Ishikawa (cell line): ENCODE measurements around the gene KLHDC9.

ENCODE experiments used
- CEBPB ChIP-seq: IDR thresholded peaks from 2 replicates; pipeline ENCODE4 v1.6.1; 2012
- CREB1 ChIP-seq: IDR thresholded peaks from 2 replicates; pipeline ENCODE4 v1.6.1; 2012; ENCODE audit warnings: low read depth
- EGR1 ChIP-seq: IDR thresholded peaks from 2 replicates; pipeline ENCODE4 v1.6.1; 2012
- EP300 ChIP-seq: IDR thresholded peaks from 2 replicates; pipeline ENCODE4 v1.6.1; 2012; ENCODE audit warnings: borderline replicate concordance
- FOXM1 ChIP-seq: IDR thresholded peaks from 2 replicates; pipeline ENCODE4 v1.6.1; 2012; ENCODE audit warnings: low read depth, borderline replicate concordance
- NFIC ChIP-seq: IDR thresholded peaks from 2 replicates; pipeline ENCODE4 v1.6.1; 2012
- RAD21 ChIP-seq: IDR thresholded peaks from 2 replicates; pipeline ENCODE4 v1.6.1; 2012; ENCODE audit warnings: low read depth
- TAF1 ChIP-seq: IDR thresholded peaks from 2 replicates; pipeline ENCODE4 v1.6.1; 2012; ENCODE audit warnings: low read depth, mild to moderate bottlenecking
- TCF12 ChIP-seq: IDR thresholded peaks from 2 replicates; pipeline ENCODE4 v1.6.1; 2012; ENCODE audit warnings: low read depth
- TEAD4 ChIP-seq: IDR thresholded peaks from 2 replicates; pipeline ENCODE4 v1.6.1; 2012
- YY1 ChIP-seq: IDR thresholded peaks from 2 replicates; pipeline ENCODE4 v1.6.1; 2012; ENCODE audit warnings: low read depth
- ZBTB7A ChIP-seq: IDR thresholded peaks from 2 replicates; pipeline ENCODE4 v1.6.1; 2012; ENCODE audit warnings: low read depth
- TF ChIP-seq, protein P1 (sequence below): IDR thresholded peaks from 2 replicates; pipeline ENCODE4 v1.6.1; 2012
- TF ChIP-seq, protein P2 (sequence below): IDR thresholded peaks from 2 replicates; pipeline ENCODE4 v1.6.1; 2012
- TF ChIP-seq, protein P3 (sequence below): IDR thresholded peaks from 2 replicates; pipeline ENCODE4 v1.6.1; 2012; ENCODE audit warnings: low read depth, mild to moderate bottlenecking

The KLHDC9 gene

DNA sequence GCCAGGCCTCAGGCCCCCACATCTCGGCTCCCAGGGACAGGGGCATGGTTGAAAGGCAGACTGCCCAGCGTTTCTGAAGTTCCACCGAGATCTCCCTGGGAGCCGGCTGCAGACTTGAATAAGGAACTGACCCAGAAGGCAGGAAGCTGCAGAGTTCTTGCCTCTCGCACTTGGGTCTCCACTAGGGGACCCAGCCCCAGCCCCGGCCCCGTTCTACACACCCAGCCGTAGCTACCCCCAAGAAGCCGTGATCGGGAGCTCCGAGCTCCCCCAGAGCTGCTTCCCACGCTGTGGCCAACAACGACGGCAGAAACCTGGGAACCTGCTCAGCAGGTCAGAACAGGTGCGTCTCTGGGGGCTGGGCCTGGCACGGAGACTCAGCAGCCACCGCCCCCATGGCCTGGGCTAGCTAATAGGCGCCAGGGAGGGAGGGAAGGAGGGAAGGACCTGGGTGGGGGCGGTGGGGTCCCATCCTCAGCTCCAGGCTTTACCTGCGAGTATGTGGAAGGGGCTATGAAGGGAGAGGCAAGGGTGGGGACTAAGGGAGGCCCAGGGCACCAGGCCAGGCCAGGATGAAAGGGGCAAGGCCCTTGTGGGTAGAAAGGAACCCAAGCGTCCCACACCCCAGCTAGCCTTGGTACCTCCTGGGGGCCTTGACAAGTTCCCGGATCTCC lies 8.8 kb upstream of the KLHDC9 start, which contains the start of gene NECTIN4:
NECTIN4 (minus strand) TSS at position 308 of the 674 bp plus-strand sequence; CDS start at position 46, 262 bp downstream.
- TF ChIP-seq EP300 (peak; percentile 67; the same call in 1 of the 2 replicates), TEAD4 (0 out of 2 replicates have a peak, but pooled peaks have one; percentile 40), ZBTB7A (no peak), NFIC (peak; percentile 80), YY1 (0 out of 2 replicates have a peak, but pooled peaks have one; percentile 46), FOXM1 (no peak), TCF12 (peak; percentile 82), EGR1 (peak; percentile 60; the same call in 1 of the 2 replicates)
- TF ChIP-seq, protein P1, sequence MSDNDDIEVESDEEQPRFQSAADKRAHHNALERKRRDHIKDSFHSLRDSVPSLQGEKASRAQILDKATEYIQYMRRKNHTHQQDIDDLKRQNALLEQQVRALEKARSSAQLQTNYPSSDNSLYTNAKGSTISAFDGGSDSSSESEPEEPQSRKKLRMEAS, result peak; percentile 94
- TF ChIP-seq, protein P2, sequence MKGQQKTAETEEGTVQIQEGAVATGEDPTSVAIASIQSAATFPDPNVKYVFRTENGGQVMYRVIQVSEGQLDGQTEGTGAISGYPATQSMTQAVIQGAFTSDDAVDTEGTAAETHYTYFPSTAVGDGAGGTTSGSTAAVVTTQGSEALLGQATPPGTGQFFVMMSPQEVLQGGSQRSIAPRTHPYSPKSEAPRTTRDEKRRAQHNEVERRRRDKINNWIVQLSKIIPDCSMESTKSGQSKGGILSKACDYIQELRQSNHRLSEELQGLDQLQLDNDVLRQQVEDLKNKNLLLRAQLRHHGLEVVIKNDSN, result peak; percentile 46

DNA sequence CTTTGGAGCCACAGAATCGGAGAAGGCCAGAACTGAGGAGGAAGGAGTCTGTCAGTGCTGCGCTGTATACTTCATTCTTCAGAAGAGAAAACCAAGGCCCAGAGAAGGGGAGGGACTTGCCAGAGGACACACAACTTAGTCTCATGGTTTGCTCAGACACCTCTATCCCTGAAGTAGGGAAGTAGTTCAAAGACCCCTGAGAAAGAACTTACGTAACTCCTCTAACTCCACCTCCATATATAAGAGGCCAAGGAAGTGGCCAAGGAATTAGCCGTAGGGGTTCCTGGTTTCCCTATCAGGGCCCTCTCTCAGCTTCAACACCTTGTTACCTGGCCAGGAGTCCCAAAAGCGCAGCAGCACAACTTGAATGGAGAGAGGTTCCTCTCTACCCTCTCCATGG lies 8.2 kb upstream of the KLHDC9 start:
- no peak for TF ChIP-seq YY1
- no peak for TF ChIP-seq RAD21
- TF ChIP-seq EGR1, result no peak
- no peak for TF ChIP-seq CEBPB
- TF ChIP-seq, protein P1, result no peak
- TF ChIP-seq CREB1, result no peak
- TF ChIP-seq TAF1, result no peak
- TF ChIP-seq TCF12, result no peak
- TF ChIP-seq, protein P3, sequence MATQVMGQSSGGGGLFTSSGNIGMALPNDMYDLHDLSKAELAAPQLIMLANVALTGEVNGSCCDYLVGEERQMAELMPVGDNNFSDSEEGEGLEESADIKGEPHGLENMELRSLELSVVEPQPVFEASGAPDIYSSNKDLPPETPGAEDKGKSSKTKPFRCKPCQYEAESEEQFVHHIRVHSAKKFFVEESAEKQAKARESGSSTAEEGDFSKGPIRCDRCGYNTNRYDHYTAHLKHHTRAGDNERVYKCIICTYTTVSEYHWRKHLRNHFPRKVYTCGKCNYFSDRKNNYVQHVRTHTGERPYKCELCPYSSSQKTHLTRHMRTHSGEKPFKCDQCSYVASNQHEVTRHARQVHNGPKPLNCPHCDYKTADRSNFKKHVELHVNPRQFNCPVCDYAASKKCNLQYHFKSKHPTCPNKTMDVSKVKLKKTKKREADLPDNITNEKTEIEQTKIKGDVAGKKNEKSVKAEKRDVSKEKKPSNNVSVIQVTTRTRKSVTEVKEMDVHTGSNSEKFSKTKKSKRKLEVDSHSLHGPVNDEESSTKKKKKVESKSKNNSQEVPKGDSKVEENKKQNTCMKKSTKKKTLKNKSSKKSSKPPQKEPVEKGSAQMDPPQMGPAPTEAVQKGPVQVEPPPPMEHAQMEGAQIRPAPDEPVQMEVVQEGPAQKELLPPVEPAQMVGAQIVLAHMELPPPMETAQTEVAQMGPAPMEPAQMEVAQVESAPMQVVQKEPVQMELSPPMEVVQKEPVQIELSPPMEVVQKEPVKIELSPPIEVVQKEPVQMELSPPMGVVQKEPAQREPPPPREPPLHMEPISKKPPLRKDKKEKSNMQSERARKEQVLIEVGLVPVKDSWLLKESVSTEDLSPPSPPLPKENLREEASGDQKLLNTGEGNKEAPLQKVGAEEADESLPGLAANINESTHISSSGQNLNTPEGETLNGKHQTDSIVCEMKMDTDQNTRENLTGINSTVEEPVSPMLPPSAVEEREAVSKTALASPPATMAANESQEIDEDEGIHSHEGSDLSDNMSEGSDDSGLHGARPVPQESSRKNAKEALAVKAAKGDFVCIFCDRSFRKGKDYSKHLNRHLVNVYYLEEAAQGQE, result no peak
- TF ChIP-seq EP300, result no peak
- no peak for TF ChIP-seq NFIC
- no peak for TF ChIP-seq ZBTB7A
- TF ChIP-seq FOXM1, result no peak
- no peak for TF ChIP-seq TEAD4
- TF ChIP-seq, protein P2, result no peak

DNA sequence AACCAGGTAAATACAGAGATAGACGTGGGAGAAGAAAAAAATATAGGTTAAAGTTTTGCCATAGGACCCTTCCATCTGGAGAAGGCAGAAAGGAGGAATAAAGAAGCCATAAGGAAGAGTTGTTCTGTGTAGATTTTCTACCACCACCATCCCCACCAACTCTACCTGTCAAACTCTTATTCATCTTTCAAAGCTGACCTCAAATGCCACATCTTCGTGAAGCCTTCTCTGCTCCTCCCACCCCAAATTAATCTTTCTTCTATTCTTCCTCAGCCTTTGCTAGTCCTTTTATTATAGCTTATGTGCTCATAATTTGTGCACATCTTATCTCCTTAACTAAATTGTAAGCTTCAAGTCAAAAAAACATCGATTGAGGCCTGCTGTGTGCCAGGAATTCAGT lies 7.5 kb upstream of the KLHDC9 start:
- TF ChIP-seq, protein P1, result no peak
- TF ChIP-seq, protein P3, result no peak
- TF ChIP-seq CREB1 (no peak), EP300 (no peak), FOXM1 (no peak), TEAD4 (no peak), CEBPB (no peak)
- TF ChIP-seq, protein P2, result no peak

DNA sequence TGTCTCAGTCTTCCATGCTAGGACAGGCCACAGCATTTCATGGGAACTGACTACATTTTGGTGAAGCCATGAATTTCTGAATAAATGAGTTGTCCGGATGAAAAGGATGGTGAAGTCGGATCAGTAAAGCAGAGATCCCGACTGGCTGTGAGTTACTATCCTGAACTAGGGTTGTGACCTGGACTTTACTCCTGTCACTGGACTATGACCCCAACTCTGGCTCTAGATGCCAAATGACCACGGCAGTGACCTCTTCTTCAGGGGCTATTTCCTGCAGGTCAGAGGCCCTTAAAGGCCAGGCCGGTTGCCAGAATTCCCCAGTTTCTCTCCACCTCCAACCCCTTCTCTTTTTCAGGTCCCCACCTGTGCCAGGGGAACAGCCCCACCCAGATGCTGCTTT lies 7.1 kb upstream of the KLHDC9 start:
- TF ChIP-seq, protein P1, result no peak
- TF ChIP-seq FOXM1 (no peak), TEAD4 (no peak), TAF1 (no peak), RAD21 (no peak), ZBTB7A (no peak), CREB1 (no peak), EP300 (no peak), CEBPB (no peak), YY1 (no peak), NFIC (no peak), TCF12 (no peak), EGR1 (no peak)
- TF ChIP-seq, protein P3, result no peak
- TF ChIP-seq, protein P2, result no peak
